ENCODE data around the gene MYMX.

MYMX gene

GRCh38 chr6:44253307-44254101 is 36.8 kb downstream of the MYMX start:
- DNase-seq, result peak; percentile 64

- peak; percentile 47 for DNase-seq
Observed at GRCh38 chr6:44254191-44255104, 37.7 kb downstream of the MYMX start.

GRCh38 chr6:44255105-44255808 is 38.5 kb downstream of the MYMX start:
- peak; percentile 50 for DNase-seq

- DNase-seq, result peak; percentile 43
Observed at GRCh38 chr6:44255871-44256774, 39.4 kb downstream of the MYMX start.

- DNase-seq, result no peak
Observed at GRCh38 chr6:44256775-44257024, 40.0 kb downstream of the MYMX start.

- DNase-seq, result peak; percentile 69
Observed at GRCh38 chr6:44257025-44257752, 40.5 kb downstream of the MYMX start, which contains the start of gene SLC35B2. Gene SLC35B2, minus strand, starts transcription at chr6:44257528. Its CDS starts 118 bp downstream, at chr6:44257410.

GRCh38 chr6:44257753-44258324 is 41.1 kb downstream of the MYMX start:
- no peak for DNase-seq

- DNase-seq, result no peak
Observed at GRCh38 chr6:44258325-44258863, 41.7 kb downstream of the MYMX start.

- no peak for DNase-seq
Observed at GRCh38 chr6:44258921-44259320, 42.2 kb downstream of the MYMX start.

- DNase-seq, result no peak
Observed at GRCh38 chr6:44260011-44260410, 43.3 kb downstream of the MYMX start.

- no peak for DNase-seq
Observed at GRCh38 chr6:44260451-44261297, 43.9 kb downstream of the MYMX start.

GRCh38 chr6:44261581-44261980 is 44.9 kb downstream of the MYMX start:
- DNase-seq, result no peak

- DNase-seq, result no peak
Observed at GRCh38 chr6:44262467-44263353, 46.0 kb downstream of the MYMX start.

GRCh38 chr6:44263354-44264100 is 46.8 kb downstream of the MYMX start:
- no peak for DNase-seq

GRCh38 chr6:44264154-44265006 is 47.7 kb downstream of the MYMX start:
- DNase-seq, result no peak

GRCh38 chr6:44265007-44265721 is 48.4 kb downstream of the MYMX start, which contains the start of gene NFKBIE:
Gene NFKBIE, minus strand, starts transcription at chr6:44265551. Its CDS starts 205 bp downstream, at chr6:44265346.
- peak; percentile 92 for DNase-seq

Measured in activated naive CD4-positive, alpha-beta T cell treated with anti-CD3 and anti-CD28 coated beads, Interleukin-2, amount 50 U/mL, for 16 hours (primary cell).